ENCODE results near the gene PLCL1. TPM values are rescaled to one million over a fixed set of nuclear protein-coding genes. Genes with fewer than 3 reads are reported as not detected.

The PLCL1 gene
- total RNA-seq, 2 donors from 2014 or later = 2.0 to 2.9 TPM

DNA sequence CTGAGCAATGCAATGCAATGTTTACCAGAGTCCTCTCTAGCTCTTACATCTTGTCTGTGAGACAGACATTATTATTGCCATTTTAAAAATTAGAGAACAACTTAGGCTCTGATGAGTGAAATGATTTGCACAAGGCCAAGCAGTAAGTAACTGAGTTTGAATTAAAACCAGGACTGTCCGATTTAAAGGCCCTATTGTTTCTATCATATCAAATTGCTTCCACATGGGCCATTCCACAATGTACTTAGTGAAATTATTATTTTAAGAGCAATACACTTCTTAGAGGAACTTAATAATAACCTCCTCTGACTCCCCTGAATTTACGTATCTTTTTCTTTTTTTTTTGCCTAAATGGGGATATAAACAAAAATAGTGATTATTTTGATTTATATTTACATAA is 64.6 kb downstream of the PLCL1 start:
- Histone ChIP-seq H3K4me3 (no peak overlapping the region), H3K4me1 (peaks cover 11% of the 10 kb centered on the region), H3K27ac (no peak overlapping the region), H3K27me3 (no peaks in the 10 kb centered on the region), H3K9me3 (no peaks in the 10 kb centered on the region), H3K36me3 (replicated peaks in 1 of 2; ENCODE audit: insufficient read depth in 1 of 2, low read depth in 2 of 2) (no peaks in the 10 kb centered on the region)
- intact Hi-C loops (cut with DNase I) = no loop called here
- ATAC-seq = no peak
- WGBS, 2 donors = 78 to 90% methylated on average over 2 of the region's 2 CpGs
- TF ChIP-seq, protein P1, sequence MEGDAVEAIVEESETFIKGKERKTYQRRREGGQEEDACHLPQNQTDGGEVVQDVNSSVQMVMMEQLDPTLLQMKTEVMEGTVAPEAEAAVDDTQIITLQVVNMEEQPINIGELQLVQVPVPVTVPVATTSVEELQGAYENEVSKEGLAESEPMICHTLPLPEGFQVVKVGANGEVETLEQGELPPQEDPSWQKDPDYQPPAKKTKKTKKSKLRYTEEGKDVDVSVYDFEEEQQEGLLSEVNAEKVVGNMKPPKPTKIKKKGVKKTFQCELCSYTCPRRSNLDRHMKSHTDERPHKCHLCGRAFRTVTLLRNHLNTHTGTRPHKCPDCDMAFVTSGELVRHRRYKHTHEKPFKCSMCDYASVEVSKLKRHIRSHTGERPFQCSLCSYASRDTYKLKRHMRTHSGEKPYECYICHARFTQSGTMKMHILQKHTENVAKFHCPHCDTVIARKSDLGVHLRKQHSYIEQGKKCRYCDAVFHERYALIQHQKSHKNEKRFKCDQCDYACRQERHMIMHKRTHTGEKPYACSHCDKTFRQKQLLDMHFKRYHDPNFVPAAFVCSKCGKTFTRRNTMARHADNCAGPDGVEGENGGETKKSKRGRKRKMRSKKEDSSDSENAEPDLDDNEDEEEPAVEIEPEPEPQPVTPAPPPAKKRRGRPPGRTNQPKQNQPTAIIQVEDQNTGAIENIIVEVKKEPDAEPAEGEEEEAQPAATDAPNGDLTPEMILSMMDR (IDR thresholded peaks at IDR 0.05) = no peak
- no peak for TF ChIP-seq POLR2A (IDR thresholded peaks at IDR 0.05)
- DNase-seq = no peak

DNA sequence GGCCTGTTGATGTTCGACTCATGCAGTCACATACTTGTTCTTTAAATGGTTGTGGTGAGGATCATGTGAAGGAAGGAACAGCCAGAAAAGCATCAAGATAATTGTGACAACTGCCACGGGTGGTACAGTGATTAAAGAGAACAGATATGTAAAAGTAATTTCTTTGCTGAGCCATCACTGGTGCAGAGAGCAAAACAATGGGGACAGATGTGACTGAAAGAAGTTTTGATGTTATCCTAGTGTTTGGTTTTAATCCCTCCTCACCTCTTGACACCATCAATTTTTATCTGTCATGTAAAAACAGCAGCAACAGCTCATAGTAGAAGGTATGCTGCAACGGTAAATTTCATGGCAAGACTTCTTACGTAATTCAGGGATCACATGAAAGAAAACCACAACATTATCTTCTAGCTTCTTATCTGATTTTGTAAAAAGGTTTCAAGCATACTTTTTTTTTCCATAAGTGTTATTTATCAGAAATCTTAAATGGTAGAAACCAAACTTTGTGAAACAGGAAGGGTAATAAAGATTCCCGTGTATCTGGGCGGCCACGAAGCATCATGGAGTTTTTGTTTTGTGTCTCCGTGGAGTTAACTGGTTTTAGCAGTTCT is 65.2 kb downstream of the PLCL1 start:
- H3K27ac ChIP-seq = no peak overlapping the region
- TF ChIP-seq POLR2A (IDR thresholded peaks at IDR 0.05) = no peak
- TF ChIP-seq, protein P1 (IDR thresholded peaks at IDR 0.05) = no peak
- no peaks in the 10 kb centered on the region for H3K27me3 ChIP-seq
- H3K4me1 ChIP-seq = peaks cover 11% of the 10 kb centered on the region
- H3K9me3 ChIP-seq = no peaks in the 10 kb centered on the region
- no peaks in the 10 kb centered on the region for H3K36me3 ChIP-seq (replicated peaks in 1 of 2; ENCODE audit: insufficient read depth in 1 of 2, low read depth in 2 of 2)
- intact Hi-C loops (cut with DNase I) = no loop called here
- WGBS, 2 donors = 67 to 78% methylated on average over 8 of the region's 8 CpGs
- ATAC-seq (no peak), DNase-seq (no peak)
- H3K4me3 ChIP-seq = no peak overlapping the region

DNA sequence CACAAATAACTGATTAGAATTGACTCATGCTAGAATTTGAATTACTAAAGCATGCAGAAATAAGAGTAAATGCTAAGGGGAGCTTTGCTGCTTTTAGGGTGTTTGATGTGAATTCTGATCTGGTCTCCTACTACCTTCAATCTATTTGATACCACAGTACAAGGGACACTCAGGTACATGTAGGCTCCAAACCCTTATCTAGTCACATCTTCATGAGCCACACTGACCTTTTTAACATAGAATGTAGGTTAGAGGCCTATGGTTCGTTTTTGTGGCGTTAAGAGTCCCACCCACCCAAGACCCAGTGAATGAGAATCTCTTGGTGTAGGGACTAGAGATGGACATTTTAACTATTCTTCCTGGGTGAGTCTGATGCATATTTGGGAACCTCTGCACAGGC is 65.7 kb downstream of the PLCL1 start:
- 90 to 100% methylated on average over 2 of the region's 2 CpGs for WGBS, 2 donors
- no peak for DNase-seq
- H3K4me1 ChIP-seq = peaks cover 11% of the 10 kb centered on the region
- intact Hi-C loops (cut with DNase I) = no loop called here
- H3K27me3 ChIP-seq = no peaks in the 10 kb centered on the region
- TF ChIP-seq, protein P1 (IDR thresholded peaks at IDR 0.05) = no peak
- no peak for TF ChIP-seq POLR2A (IDR thresholded peaks at IDR 0.05)
- H3K4me3 ChIP-seq = no peak overlapping the region
- H3K9me3 ChIP-seq = no peaks in the 10 kb centered on the region
- no peaks in the 10 kb centered on the region for H3K36me3 ChIP-seq (replicated peaks in 1 of 2; ENCODE audit: insufficient read depth in 1 of 2, low read depth in 2 of 2)
- H3K27ac ChIP-seq = no peak overlapping the region
- no peak for ATAC-seq

DNA sequence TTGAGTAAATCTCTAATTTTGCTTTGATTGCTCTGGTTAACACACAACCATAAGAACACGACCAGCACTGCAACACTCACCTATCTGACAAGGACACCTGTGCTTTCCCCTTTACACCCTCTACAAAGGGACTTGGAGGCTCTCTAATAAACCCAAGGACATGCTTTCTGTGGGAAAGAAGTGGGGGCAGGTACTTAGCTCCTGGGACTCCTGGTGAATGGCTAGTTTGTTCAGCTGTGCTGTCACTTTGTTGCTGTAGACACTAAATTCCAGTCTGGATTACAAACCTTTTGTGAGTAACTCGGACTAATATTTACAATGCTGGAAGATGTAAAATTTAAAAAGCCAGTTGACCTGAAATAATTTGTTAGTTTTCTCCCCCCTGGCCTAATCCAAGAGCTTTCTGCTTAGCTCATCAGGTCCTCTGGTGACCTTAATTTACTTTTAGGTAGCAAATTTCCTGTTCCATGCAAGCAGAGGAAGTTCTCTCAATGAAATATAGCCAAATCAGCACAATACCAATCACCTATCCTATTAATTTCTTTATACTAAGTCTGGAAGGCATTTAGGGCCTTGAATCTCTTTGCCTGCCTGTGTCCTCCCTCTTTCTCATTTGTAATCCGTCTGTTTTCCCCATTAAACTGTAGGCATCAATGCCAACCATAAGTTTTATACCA is 67.5 kb downstream of the PLCL1 start:
- Histone ChIP-seq H3K4me3 (no peak overlapping the region), H3K9me3 (no peaks in the 10 kb centered on the region), H3K27me3 (no peaks in the 10 kb centered on the region), H3K4me1 (peaks cover 11% of the 10 kb centered on the region), H3K27ac (no peak overlapping the region), H3K36me3 (replicated peaks in 1 of 2; ENCODE audit: insufficient read depth in 1 of 2, low read depth in 2 of 2) (no peaks in the 10 kb centered on the region)
- intact Hi-C loops (cut with DNase I) = no loop called here
- peak in 3 of 4 donors; percentile 32 to 40 (median 40) for DNase-seq
- TF ChIP-seq POLR2A (IDR thresholded peaks at IDR 0.05) = no peak
- TF ChIP-seq, protein P1 (IDR thresholded peaks at IDR 0.05) = no peak
- WGBS, 2 donors = 30 to 42% methylated on average over 3 of the region's 3 CpGs
- ATAC-seq = peak; percentile 35

DNA sequence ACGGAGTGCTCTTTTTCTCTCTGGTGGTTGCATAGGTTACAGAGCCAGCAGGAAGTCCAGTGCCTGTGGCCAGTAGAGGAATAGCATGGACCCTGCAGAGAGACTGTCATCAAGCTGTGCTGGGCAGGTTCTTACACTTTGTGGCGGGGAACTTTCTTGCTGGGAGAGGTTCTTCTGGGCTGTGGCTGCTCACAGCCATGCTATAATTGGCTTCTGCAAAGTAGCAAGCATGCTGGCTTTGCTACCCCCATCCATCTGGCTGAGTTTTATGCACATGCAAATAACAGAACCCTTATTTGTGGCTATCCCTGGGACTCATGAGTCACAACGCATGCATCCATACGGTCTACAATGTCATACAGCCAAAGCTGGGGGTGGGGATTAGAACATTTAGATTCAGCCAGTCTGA is 68.9 kb downstream of the PLCL1 start:
- 70 to 76% methylated on average over 4 of the region's 4 CpGs for WGBS, 2 donors
- H3K4me3 ChIP-seq = no peak overlapping the region
- intact Hi-C loops (cut with DNase I) = no loop called here
- H3K4me1 ChIP-seq = peaks cover 14% of the 10 kb centered on the region
- TF ChIP-seq, protein P1 (IDR thresholded peaks at IDR 0.05) = no peak
- no peak for TF ChIP-seq POLR2A (IDR thresholded peaks at IDR 0.05)
- H3K27me3 ChIP-seq = no peaks in the 10 kb centered on the region
- no peak for ATAC-seq
- H3K27ac ChIP-seq = no peak overlapping the region
- no peaks in the 10 kb centered on the region for H3K9me3 ChIP-seq
- no peak for DNase-seq
- no peaks in the 10 kb centered on the region for H3K36me3 ChIP-seq (replicated peaks in 1 of 2; ENCODE audit: insufficient read depth in 1 of 2, low read depth in 2 of 2)
